Breast epithelium (tissue), 3 donors: ENCODE results near the gene UNK.

Experiments
- CTCF ChIP-seq, 3 donors: fragments of 450-650 bp; IDR thresholded peaks; one replicate each; pipeline ENCODE4 v1.5.1; 2016 to 2017; ENCODE audit warnings: antibody characterized with exemption in 3 of 3, mild to moderate bottlenecking in 3 of 3, moderate library complexity in 3 of 3
- POLR2A ChIP-seq: fragments of 450-650 bp; IDR thresholded peaks from one replicate; pipeline ENCODE4 v1.6.1; 2016; ENCODE audit warnings: antibody characterized with exemption, mild to moderate bottlenecking, moderate library complexity

GRCh38 chr17:75825748-75826370 is 41.3 kb downstream of the UNK start:
- no peak for TF ChIP-seq CTCF (IDR thresholded peaks at IDR 0.05)
- TF ChIP-seq POLR2A = no peak
